Fibroblast of villous mesenchyme (primary cell): ENCODE measurements around the gene MAPK8IP3. TPM values are rescaled to one million over a fixed set of nuclear protein-coding genes. Genes with fewer than 3 reads are reported as not detected.
"Not testable (repeated sequence)": the region's sequence is repeated elsewhere in the genome, so short reads cannot be mapped to it uniquely, and the experiment has no call there.

ENCODE experiments used
- DNase-seq: peaks from one replicate; pipeline ENCODE4 v3.0.0-alpha.2; 2010; ENCODE audit warnings: low read depth
- H3K4me3 ChIP-seq: 2 replicates; pipeline ENCODE4 v1.5.1; 2011; ENCODE audit warnings: low read depth, mild to moderate bottlenecking, low read length
- CTCF ChIP-seq: IDR thresholded peaks from 2 replicates; pipeline ENCODE4 v1.5.1; 2012; ENCODE audit warnings: low read depth, mild to moderate bottlenecking, low read length; ENCODE audit not compliant: insufficient read depth
- total RNA-seq: library from RNA; depleted of rRNA; stranded (reverse); fragments of >200 nt; gene quantifications from 2 replicates; pipeline ENCODE4 v1.2.3, GENCODE V29; 2012

Gene MAPK8IP3
- total RNA-seq, 1 donor, result 37.1 TPM

- no peak for TF ChIP-seq CTCF
- no peak overlapping the region for H3K4me3 ChIP-seq
- DNase-seq, result no peak
These were observed 89.1 kb downstream of the MAPK8IP3 start for GRCh38 chr16:1794908-1795666.

GRCh38 chr16:1799263-1799662 lies 93.3 kb downstream of the MAPK8IP3 start:
- DNase-seq, H3K4me3 ChIP-seq: not testable (repeated sequence)

- peak; percentile 7 for DNase-seq
- no peak for TF ChIP-seq CTCF
- H3K4me3 ChIP-seq, result no peak overlapping the region
These were observed 94.7 kb downstream of the MAPK8IP3 start for GRCh38 chr16:1800701-1801100.

GRCh38 chr16:1807626-1808025 lies 101.6 kb downstream of the MAPK8IP3 start:
- DNase-seq, result no peak
- no peak overlapping the region for H3K4me3 ChIP-seq
- no peak for TF ChIP-seq CTCF

- TF ChIP-seq CTCF, result no peak
- no peak overlapping the region for H3K4me3 ChIP-seq
- no peak for DNase-seq
These were observed 102.7 kb downstream of the MAPK8IP3 start for GRCh38 chr16:1808691-1809090.

GRCh38 chr16:1809281-1809801 lies 103.3 kb downstream of the MAPK8IP3 start:
- H3K4me3 ChIP-seq, result no peak overlapping the region
- TF ChIP-seq CTCF, result no peak
- DNase-seq, result no peak

- TF ChIP-seq CTCF, result no peak
- no peak overlapping the region for H3K4me3 ChIP-seq
These were observed 104.1 kb downstream of the MAPK8IP3 start for GRCh38 chr16:1810106-1810505.

More at GRCh38 chr16:1810106-1810505, 104.1 kb downstream of the MAPK8IP3 start:
- no peak for DNase-seq
